Measurements from ENCODE around the gene ARHGAP11A. TPM values are rescaled to one million over a fixed set of nuclear protein-coding genes. Genes with fewer than 3 reads are reported as not detected.
"Not testable (repeated sequence)": the region's sequence is repeated elsewhere in the genome, so short reads cannot be mapped to it uniquely, and the experiment has no call there.

ARHGAP11A gene, protein sequence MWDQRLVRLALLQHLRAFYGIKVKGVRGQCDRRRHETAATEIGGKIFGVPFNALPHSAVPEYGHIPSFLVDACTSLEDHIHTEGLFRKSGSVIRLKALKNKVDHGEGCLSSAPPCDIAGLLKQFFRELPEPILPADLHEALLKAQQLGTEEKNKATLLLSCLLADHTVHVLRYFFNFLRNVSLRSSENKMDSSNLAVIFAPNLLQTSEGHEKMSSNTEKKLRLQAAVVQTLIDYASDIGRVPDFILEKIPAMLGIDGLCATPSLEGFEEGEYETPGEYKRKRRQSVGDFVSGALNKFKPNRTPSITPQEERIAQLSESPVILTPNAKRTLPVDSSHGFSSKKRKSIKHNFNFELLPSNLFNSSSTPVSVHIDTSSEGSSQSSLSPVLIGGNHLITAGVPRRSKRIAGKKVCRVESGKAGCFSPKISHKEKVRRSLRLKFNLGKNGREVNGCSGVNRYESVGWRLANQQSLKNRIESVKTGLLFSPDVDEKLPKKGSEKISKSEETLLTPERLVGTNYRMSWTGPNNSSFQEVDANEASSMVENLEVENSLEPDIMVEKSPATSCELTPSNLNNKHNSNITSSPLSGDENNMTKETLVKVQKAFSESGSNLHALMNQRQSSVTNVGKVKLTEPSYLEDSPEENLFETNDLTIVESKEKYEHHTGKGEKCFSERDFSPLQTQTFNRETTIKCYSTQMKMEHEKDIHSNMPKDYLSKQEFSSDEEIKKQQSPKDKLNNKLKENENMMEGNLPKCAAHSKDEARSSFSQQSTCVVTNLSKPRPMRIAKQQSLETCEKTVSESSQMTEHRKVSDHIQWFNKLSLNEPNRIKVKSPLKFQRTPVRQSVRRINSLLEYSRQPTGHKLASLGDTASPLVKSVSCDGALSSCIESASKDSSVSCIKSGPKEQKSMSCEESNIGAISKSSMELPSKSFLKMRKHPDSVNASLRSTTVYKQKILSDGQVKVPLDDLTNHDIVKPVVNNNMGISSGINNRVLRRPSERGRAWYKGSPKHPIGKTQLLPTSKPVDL
- total RNA-seq, result 8.0 and 34.6 TPM in 2 replicates

GRCh38 chr15:32615051-32615870 lies at the start of gene ARHGAP11A:
Gene ARHGAP11A, plus strand, starts transcription at chr15:32615504. Its CDS starts 708 bp downstream, at chr15:32616212.
- DNase-seq, result peak; percentile 93

- DNase-seq, result not testable (repeated sequence)
Observed at GRCh38 chr15:32568988-32569387, 46.3 kb upstream of the ARHGAP11A start.

DNA sequence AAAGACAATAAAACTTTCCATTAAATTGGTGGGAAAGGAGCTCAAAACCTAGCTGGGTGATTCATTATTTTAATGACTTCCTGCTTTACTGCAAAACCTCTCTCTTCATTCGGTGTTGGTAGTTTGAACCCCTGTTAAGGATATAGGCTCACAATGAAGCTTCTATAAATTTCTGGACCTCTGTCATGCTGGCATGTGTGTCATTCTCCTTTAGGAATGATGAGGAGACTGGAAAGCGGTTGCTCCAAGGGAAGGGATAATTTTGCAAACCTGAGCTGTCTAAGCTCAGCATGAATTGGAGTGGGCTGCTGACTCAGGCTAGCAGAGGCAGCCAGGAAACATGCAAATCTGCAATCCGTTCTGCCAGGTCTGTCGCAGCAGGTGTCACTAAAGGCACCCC lies 36.8 kb upstream of the ARHGAP11A start:
- DNase-seq, result not testable (repeated sequence)

- not testable (repeated sequence) for DNase-seq
Observed at GRCh38 chr15:32585844-32586243, 29.5 kb upstream of the ARHGAP11A start.

- not testable (repeated sequence) for DNase-seq
Observed at GRCh38 chr15:32593151-32593550, 22.2 kb upstream of the ARHGAP11A start, which contains the start of gene GOLGA8N. Gene GOLGA8N, plus strand, starts transcription at chr15:32593456.

GRCh38 chr15:32609518-32609917 lies 5.8 kb upstream of the ARHGAP11A start:
- DNase-seq, result not testable (repeated sequence)

DNA sequence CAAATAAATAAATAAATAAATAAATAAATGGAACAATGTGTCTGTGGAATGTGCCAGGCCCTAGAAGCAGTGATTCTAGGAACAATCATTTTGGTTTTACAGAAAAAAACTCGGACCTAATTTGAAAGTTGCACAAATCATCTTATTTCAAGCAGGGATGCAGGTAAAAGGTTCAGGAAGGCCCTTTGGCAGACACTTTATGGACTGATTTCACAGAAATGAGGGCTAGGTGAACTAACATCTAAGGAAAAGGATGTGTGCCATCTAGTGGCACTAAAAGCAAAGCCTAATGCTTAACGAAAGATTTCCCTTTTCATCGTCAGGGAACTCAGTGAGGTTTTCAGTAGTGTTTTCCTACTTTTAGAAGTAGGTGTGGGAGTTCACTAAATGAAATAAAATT lies 4.6 kb upstream of the ARHGAP11A start:
- peak; percentile 61 for DNase-seq

- not testable (repeated sequence) for DNase-seq
Observed at GRCh38 chr15:32614712-32615050, 623 bp upstream of the ARHGAP11A start.

GRCh38 chr15:32615871-32616426 lies 645 bp downstream of the ARHGAP11A start:
- peak; percentile 28 for DNase-seq

- no peak for DNase-seq
Observed at GRCh38 chr15:32636410-32636809, 21.1 kb downstream of the ARHGAP11A start.

DNA sequence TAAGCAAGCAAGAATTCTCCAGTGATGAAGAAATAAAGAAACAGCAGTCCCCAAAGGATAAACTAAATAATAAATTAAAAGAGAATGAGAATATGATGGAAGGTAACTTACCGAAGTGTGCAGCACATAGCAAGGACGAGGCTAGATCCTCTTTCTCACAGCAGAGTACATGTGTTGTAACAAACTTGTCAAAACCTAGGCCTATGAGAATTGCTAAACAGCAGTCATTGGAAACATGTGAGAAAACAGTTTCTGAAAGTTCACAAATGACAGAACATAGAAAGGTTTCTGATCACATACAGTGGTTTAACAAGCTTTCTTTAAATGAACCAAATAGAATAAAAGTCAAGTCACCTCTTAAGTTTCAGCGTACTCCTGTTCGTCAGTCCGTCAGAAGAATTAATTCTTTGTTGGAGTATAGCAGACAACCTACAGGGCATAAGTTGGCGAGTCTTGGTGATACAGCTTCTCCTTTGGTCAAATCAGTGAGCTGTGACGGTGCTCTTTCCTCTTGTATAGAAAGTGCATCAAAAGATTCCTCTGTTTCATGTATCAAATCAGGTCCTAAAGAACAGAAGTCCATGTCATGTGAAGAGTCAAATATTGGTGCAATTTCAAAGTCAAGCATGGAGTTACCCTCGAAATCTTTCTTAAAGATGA lies 21.7 kb downstream of the ARHGAP11A start:
- no peak for DNase-seq

- no peak for DNase-seq
Observed at GRCh38 chr15:32637704-32638103, 22.4 kb downstream of the ARHGAP11A start.

DNA sequence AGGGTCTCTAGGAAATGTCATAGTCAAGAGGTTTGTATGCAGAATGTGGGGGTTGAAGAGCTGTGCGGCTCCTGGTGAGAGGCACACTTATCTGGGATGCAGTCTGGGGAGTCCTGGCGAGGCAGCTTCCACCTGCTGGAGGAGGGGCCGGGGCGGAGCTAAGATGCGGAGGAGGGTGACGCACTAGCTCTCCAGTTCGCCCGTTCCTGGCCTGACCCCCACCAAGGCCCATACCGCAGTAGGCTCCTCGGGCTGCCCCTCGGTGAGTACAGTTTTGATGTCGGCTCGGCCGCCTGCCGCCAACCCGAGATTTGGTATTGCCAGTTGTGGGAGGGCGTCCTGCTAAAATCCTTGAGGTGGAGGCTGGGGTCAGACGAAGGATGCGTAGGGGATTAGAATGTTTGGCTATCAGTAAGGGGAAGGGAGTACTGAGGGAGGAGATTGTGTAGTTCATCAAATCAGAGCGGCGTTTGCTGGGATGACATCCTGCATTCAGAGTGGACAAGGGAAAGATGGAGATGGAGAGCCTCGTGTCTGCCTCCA lies 26.3 kb downstream of the ARHGAP11A start, which contains the start of gene SCG5:
SCG5 (plus strand) TSS at position 194 of the 543 bp plus-strand sequence. CDS start 1,883 bp downstream, outside the sequence.
- DNase-seq, result peak; percentile 35

DNA sequence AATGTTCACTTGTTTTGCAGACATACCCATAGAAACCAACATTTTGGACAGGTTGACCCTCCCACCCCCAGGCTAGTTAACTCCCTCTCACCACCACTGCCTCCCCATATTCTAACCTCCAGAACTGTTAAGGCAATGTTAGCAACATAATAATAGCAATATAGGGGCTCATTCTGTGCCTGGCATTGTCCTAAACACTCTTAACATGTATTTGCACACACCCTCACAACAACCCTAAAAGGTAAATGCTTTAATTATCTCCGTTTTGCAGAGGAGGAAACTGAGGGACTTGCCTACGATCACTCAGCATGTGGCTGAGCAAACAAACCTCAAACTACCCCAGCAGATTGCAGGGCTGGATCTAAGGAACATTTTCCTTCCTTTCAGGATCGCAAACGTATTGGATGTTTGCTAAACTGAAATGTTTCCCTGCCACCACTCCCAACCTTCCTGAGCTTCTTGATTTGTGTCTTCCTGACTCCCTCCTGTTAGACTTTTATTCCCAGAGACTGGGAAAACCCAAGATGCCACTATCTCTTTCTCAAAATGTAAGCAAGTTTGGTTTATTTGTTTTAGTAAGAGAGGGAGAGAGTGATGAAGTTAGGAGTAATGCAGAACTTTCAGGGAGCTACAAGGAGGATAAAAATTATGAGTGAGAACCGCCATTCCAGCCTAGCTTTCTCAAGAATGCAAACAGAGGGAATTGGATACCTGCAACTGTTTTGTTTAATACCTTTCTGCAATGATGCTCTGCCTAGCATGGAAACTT lies 27.5 kb downstream of the ARHGAP11A start:
- DNase-seq, result no peak

DNA sequence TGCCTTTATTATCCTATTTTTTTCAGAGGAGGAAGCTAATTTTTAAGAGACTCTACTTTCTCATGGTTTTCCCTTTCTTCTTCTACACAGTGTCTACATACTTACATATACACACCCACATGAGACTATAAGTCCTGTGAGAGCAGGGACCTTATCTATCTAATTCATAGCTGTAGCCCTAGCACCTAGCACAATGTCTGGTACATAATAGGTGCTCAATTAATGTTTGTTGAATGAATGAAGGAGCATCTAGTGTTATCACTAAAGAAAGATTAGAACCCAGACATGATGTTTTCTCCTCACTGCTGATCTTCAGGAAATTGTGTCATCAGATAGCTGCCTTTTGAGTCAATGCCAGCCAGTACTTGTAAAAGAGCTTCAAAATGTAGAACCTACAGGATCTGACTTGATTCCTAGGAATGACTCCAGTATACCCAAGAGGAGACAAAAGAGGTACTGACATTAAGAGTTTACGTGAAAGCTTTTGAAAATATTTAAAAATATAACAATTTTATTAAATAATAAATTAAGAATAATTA lies 28.7 kb downstream of the ARHGAP11A start:
- peak; percentile 43 for DNase-seq

- DNase-seq, result no peak
Observed at GRCh38 chr15:32646291-32646690, 31.0 kb downstream of the ARHGAP11A start.

- DNase-seq, result peak; percentile 24
Observed at GRCh38 chr15:32649342-32649741, 34.0 kb downstream of the ARHGAP11A start.

DNA sequence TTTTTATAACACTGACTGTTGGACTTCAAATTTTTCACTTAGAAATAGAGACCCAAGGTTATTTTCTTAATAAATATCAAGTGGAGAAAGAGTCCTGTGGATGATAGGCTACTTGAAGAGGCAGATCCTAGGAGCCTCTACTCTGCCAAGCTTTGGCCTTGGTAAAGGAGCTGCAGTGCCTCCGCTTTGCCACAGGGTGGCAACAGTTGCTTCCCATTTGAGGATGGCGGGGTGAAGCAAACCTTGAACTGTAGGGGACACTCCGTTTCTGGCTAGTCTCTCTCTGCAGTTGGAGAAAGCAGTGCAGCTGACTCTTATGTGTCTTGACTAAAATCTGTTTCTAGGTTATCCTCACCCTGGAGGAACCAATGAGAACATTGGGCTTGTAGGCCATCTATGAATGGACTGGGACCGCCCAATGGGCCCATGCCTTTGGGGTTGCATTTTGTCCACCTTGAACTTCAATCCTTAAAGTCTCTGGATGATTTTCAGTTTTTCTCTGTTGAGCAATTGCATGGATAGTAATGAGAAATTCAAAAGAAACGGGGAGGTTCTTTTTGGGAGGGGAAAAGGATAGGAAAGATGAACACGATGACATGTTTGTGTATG lies 36.0 kb downstream of the ARHGAP11A start:
- DNase-seq, result peak; percentile 73

DNA sequence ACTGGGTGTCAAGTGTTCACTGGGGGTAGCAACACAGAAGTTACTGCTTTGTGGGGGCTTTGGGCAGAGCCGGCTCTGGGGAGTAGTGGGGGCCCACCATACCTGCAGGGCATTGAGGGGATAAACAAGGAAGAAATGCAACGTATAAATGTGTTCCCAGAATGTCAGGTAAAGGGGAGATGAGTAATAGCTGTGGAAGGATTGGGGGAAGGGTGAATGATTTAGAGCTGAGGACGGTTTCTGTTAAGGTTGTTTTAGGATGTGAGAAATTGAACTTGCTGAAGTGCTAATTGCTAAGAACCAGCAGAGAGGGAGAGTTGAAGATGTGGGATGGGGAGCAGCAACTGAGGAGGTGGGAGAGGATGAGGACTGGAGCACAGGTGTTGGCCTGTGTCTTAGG lies 36.9 kb downstream of the ARHGAP11A start:
- no peak for DNase-seq
